Sigmoid colon (tissue), 7 donors: ENCODE results near the gene C1orf174. TPM values are rescaled to one million over a fixed set of nuclear protein-coding genes. Genes with fewer than 3 reads are reported as not detected.
A peak's percentile ranks its signal among the peaks of the same experiment; 100 is the strongest.

Source experiments
- DNase-seq: peaks from one replicate; pipeline ENCODE4 v3.0.0-alpha.2; 2019
- H3K27ac ChIP-seq, 4 donors: fragments of 200-600 bp; sonication (generic); one replicate each; pipeline ENCODE4 v1.5.1; 2016 to 2019; ENCODE audit warnings: mild to moderate bottlenecking in 1 of 4
- H3K27me3 ChIP-seq, 3 donors: fragments of 200-600 bp; sonication (generic); one replicate each; pipeline ENCODE4 v1.5.1; 2019; ENCODE audit warnings: mild to moderate bottlenecking in 1 of 3
- H3K36me3 ChIP-seq, 4 donors: fragments of 200-600 bp; sonication (generic); one replicate each; pipeline ENCODE4 v1.5.1; 2016 to 2019
- H3K4me1 ChIP-seq, 4 donors: fragments of 200-600 bp; sonication (generic); one replicate each; pipeline ENCODE4 v1.5.1; 2017 to 2019
- H3K4me3 ChIP-seq, 4 donors: fragments of 200-600 bp; sonication (generic); one replicate each; pipeline ENCODE4 v1.5.1; 2017 to 2019; ENCODE audit warnings: mild to moderate bottlenecking in 2 of 4, moderate library complexity in 1 of 4
- H3K9me3 ChIP-seq, 4 donors: fragments of 200-600 bp in 3 of 4; sonication (generic) in 3 of 4; one replicate each; pipeline versions ENCODE4 v1.5.1 to v1.6.1; 2013 to 2019
- EP300 ChIP-seq, 4 donors: sonication (generic); formaldehyde crosslinking; IDR thresholded peaks; one replicate each; pipeline ENCODE4 v1.6.1; 2017; ENCODE audit warnings: antibody characterized with exemption in 4 of 4
- POLR2A ChIP-seq, 2 donors: fragments of 450-650 bp; IDR thresholded peaks; one replicate each; pipeline ENCODE4 v1.6.1; 2016; ENCODE audit warnings: antibody characterized with exemption in 2 of 2, mild to moderate bottlenecking in 2 of 2, moderate library complexity in 2 of 2
- POLR2AphosphoS5 ChIP-seq, 4 donors: sonication (generic); formaldehyde crosslinking; IDR thresholded peaks; one replicate each; pipeline ENCODE4 v1.6.1; 2017; ENCODE audit warnings: antibody characterized with exemption in 4 of 4
- WGBS, 2 donors: extraction: QIAGEN DNeasy Blood & Tissue Kit; methylation state at CpG; one replicate each; pipeline ENCODE4 v1.1.7; 2013; 5-methylcytosine and 5-hydroxymethylcytosine counted together
- intact Hi-C: fragments of 100-400 bp; cut with DNase I; formaldehyde crosslinking; loops from one replicate; pipeline ENCODE4 v1.15.1; 2023
- polyA plus RNA-seq, 3 donors: library from polyadenylated mRNA; stranded (reverse); fragments of 200-250 nt; gene quantifications; one replicate each; pipeline ENCODE4 v1.2.3, GENCODE V29; 2013
- total RNA-seq, 4 donors: library from RNA; depleted of rRNA; stranded (reverse); fragments of >200 nt; gene quantifications; one replicate each; pipeline ENCODE4 v1.1.0, GENCODE V29; 2016
- TF ChIP-seq, protein P1 (sequence below), 4 experiments: fragments of 450-650 bp in 3 of 4; fragments of 200-600 bp in 1 of 4; IDR thresholded peaks; one replicate each; pipeline ENCODE4 v1.5.1; 2016 to 2019; ENCODE audit warnings: antibody characterized with exemption in 4 of 4, mild to moderate bottlenecking in 3 of 4, moderate library complexity in 2 of 4
- donor health status: healthy with polysubstance abuse.
- donor health status: Bipolar disorder and iron deficiency.
- donor health status: healthy.

Gene C1orf174
- total and polyA plus RNA-seq, 7 donors: 10.8 to 33.0 (median 23.4) TPM

DNA sequence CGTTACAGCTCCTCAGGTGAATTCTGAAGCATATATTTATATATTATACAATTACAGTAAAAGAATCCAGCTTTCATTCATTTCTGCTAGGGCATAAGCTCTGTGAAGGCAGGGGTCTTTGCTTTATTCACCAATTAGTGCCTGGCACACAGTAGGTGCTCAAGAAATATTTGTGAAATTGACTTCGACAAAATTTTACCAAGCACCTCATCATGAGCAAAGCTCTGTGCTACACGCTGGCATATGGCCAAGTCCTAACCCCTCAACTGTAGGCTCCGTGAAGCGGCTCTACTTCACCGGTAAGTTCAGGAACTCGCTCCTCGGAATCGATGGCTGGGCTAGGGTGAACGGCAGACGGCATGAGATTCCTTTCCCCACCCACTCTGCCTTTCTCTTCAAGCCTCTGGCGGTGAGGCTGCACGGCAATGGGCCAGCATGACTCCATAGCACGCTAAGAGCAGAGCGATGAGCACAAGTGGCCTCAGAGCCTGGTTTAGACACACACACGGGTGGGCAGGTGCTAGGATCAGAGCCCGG is 8.7 kb downstream of the C1orf174 start:
- Histone ChIP-seq H3K27ac (peak overlapping the region in 1 of 4 donors; percentile 22), H3K27me3 (no peaks in the 10 kb centered on the region), H3K36me3 (peaks cover 14 to 52% (median 23%) of the 10 kb centered on the region in 4 donors), H3K4me3 (no peak overlapping the region), H3K9me3 (no peaks in the 10 kb centered on the region), H3K4me1 (peaks cover 0 to 35% (median 23%) of the 10 kb centered on the region in 4 donors)
- TF ChIP-seq POLR2AphosphoS5 (IDR thresholded peaks at IDR 0.05) (no peak), EP300 (IDR thresholded peaks at IDR 0.05) (no peak), POLR2A (IDR thresholded peaks at IDR 0.05) (no peak)
- TF ChIP-seq, protein P1, sequence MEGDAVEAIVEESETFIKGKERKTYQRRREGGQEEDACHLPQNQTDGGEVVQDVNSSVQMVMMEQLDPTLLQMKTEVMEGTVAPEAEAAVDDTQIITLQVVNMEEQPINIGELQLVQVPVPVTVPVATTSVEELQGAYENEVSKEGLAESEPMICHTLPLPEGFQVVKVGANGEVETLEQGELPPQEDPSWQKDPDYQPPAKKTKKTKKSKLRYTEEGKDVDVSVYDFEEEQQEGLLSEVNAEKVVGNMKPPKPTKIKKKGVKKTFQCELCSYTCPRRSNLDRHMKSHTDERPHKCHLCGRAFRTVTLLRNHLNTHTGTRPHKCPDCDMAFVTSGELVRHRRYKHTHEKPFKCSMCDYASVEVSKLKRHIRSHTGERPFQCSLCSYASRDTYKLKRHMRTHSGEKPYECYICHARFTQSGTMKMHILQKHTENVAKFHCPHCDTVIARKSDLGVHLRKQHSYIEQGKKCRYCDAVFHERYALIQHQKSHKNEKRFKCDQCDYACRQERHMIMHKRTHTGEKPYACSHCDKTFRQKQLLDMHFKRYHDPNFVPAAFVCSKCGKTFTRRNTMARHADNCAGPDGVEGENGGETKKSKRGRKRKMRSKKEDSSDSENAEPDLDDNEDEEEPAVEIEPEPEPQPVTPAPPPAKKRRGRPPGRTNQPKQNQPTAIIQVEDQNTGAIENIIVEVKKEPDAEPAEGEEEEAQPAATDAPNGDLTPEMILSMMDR (IDR thresholded peaks at IDR 0.05): no peak
- WGBS, 2 donors: 87 to 91% methylated on average over 17 of the region's 17 CpGs
- no peak for DNase-seq
- intact Hi-C loops: no loop called here

DNA sequence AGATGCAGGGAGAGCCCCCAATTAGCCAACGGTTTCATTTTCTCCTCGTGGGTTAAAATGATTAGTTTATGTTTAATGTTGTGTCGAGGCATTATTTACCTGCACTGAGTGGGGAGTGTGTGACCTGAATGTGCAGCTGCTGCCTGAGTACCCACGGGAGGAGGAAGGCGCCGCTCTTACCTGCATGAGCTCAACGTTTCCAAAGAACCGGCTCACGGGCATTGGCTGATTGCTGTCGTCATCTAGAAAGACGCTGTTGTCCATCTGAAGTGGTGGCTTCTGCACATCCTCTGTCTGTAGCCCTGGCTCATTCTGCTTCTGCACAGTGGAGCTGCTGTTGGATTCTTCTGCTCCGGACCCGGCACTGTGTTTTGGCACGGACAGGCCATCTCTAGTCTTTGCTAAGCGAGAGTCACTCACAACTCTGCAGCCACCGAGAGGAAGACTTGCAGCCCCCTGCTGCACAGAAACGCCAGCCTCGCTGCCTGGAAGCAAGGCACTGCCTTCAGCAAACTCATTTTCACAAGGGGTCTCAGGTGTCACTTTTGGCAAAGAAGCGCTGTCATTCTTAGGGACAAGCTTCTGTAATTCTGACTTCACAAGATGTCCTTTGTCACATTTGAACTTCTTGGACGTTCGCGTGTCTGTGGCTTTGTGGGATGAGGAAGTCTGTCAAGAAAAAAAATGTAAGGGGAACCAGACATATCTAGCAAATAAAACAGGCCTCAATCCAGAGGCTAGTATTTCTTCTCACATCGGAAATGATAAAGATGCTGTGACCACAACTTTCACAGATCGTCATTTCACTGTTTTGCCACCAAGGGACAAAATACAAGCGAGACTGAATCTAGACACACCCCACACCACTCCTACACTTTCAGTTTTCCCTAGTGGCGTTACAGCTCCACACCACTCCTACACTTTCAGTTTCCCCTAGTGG is 9.4 kb downstream of the C1orf174 start:
- intact Hi-C loops: no loop called here
- H3K4me1 ChIP-seq: peaks cover 0 to 28% (median 18%) of the 10 kb centered on the region in 4 donors
- no peak overlapping the region for H3K4me3 ChIP-seq
- peaks cover 14 to 60% (median 27%) of the 10 kb centered on the region in 4 donors for H3K36me3 ChIP-seq
- no peak for TF ChIP-seq POLR2AphosphoS5 (IDR thresholded peaks at IDR 0.05)
- TF ChIP-seq POLR2A (IDR thresholded peaks at IDR 0.05): no peak
- TF ChIP-seq, protein P1 (IDR thresholded peaks at IDR 0.05): no peak
- no peak for TF ChIP-seq EP300 (IDR thresholded peaks at IDR 0.05)
- 69 to 78% methylated on average over 26 of the region's 26 CpGs for WGBS, 2 donors
- no peaks in the 10 kb centered on the region for H3K9me3 ChIP-seq
- DNase-seq: no peak
- no peaks in the 10 kb centered on the region for H3K27me3 ChIP-seq
- peak overlapping the region in 1 of 4 donors; percentile 22 for H3K27ac ChIP-seq

DNA sequence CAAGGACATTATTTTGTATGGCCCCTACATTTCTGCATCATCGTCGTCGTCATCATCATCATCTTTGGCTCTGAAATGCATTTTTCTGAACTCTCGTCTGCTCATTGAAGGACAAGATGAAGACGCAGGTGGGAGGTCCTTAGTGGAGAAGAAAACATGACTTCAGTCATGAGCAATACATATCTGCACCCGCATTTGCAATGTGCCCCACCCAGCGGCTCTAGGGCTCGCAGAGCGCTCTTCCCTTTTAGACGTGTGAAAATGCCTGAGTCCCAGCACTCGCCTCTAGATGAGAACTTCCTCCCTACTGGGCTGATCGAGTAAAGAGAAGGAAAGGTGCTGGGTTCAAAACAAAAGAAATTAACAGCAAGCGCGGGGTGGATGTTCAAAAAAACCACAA is 10.1 kb downstream of the C1orf174 start:
- peaks cover 18 to 66% (median 28%) of the 10 kb centered on the region in 4 donors for H3K36me3 ChIP-seq
- no peaks in the 10 kb centered on the region for H3K27me3 ChIP-seq
- H3K27ac ChIP-seq: no peak overlapping the region
- TF ChIP-seq, protein P1 (IDR thresholded peaks at IDR 0.05): no peak
- TF ChIP-seq EP300 (IDR thresholded peaks at IDR 0.05): no peak
- TF ChIP-seq POLR2A (IDR thresholded peaks at IDR 0.05): no peak
- no peak for TF ChIP-seq POLR2AphosphoS5 (IDR thresholded peaks at IDR 0.05)
- WGBS, 2 donors: 92 to 95% methylated on average over 14 of the region's 14 CpGs
- peaks cover 0 to 21% (median 12%) of the 10 kb centered on the region in 4 donors for H3K4me1 ChIP-seq
- H3K9me3 ChIP-seq: no peaks in the 10 kb centered on the region
- no peak overlapping the region for H3K4me3 ChIP-seq
- no peak for DNase-seq
- intact Hi-C loops: no loop called here

DNA sequence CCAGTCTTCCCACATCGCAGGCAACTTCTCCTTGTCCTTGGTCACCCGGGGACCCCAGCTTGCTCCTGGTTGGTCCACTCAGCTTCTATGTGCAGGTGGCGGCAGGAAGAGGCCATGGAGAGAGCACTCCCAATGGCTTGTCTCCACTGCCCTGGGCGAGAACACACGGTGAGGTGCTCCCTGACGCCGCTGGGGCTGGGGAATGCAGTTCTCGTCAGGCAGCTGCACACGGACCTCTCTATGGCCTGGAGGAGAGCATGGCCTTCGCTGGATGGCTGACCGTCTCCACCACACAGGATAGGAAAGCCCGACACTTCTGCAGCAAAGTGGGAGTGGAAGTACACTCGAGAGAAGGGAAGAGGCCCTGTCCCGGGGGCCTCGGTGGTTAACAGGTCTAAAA is 11.8 kb downstream of the C1orf174 start:
- Histone ChIP-seq H3K4me3 (no peak overlapping the region), H3K36me3 (peaks cover 18 to 82% (median 28%) of the 10 kb centered on the region in 4 donors), H3K4me1 (peaks cover 0 to 9% (median 7%) of the 10 kb centered on the region in 4 donors), H3K9me3 (no peaks in the 10 kb centered on the region), H3K27ac (no peak overlapping the region), H3K27me3 (no peaks in the 10 kb centered on the region)
- 94 to 95% methylated on average over 15 of the region's 15 CpGs for WGBS, 2 donors
- DNase-seq: no peak
- TF ChIP-seq, protein P1 (IDR thresholded peaks at IDR 0.05): no peak
- no peak for TF ChIP-seq POLR2AphosphoS5 (IDR thresholded peaks at IDR 0.05)
- TF ChIP-seq EP300 (IDR thresholded peaks at IDR 0.05): no peak
- no peak for TF ChIP-seq POLR2A (IDR thresholded peaks at IDR 0.05)
- intact Hi-C loops: no loop called here
